Stimulated activated CD4-positive, alpha-beta T cell treated with anti-CD3 and anti-CD28 coated beads, TNF-alpha, amount 100 ng/mL, for 4 hours (primary cell): Measurements from ENCODE around the gene ARHGAP10.

Experiments
- DNase-seq, 3 experiments: peaks; one replicate each; pipeline ENCODE4 v3.0.0-alpha.2; 2020; ENCODE audit warnings: low read depth in 3 of 3

ARHGAP10 gene, protein sequence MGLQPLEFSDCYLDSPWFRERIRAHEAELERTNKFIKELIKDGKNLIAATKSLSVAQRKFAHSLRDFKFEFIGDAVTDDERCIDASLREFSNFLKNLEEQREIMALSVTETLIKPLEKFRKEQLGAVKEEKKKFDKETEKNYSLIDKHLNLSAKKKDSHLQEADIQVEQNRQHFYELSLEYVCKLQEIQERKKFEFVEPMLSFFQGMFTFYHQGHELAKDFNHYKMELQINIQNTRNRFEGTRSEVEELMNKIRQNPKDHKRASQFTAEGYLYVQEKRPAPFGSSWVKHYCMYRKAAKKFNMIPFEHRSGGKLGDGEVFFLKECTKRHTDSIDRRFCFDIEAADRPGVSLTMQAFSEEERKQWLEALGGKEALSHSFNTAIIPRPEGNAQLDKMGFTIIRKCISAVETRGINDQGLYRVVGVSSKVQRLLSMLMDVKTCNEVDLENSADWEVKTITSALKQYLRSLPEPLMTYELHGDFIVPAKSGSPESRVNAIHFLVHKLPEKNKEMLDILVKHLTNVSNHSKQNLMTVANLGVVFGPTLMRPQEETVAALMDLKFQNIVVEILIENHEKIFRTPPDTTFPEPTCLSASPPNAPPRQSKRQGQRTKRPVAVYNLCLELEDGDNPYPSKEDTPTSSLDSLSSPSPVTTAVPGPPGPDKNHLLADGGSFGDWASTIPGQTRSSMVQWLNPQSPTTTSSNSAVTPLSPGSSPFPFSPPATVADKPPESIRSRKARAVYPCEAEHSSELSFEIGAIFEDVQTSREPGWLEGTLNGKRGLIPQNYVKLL

DNA sequence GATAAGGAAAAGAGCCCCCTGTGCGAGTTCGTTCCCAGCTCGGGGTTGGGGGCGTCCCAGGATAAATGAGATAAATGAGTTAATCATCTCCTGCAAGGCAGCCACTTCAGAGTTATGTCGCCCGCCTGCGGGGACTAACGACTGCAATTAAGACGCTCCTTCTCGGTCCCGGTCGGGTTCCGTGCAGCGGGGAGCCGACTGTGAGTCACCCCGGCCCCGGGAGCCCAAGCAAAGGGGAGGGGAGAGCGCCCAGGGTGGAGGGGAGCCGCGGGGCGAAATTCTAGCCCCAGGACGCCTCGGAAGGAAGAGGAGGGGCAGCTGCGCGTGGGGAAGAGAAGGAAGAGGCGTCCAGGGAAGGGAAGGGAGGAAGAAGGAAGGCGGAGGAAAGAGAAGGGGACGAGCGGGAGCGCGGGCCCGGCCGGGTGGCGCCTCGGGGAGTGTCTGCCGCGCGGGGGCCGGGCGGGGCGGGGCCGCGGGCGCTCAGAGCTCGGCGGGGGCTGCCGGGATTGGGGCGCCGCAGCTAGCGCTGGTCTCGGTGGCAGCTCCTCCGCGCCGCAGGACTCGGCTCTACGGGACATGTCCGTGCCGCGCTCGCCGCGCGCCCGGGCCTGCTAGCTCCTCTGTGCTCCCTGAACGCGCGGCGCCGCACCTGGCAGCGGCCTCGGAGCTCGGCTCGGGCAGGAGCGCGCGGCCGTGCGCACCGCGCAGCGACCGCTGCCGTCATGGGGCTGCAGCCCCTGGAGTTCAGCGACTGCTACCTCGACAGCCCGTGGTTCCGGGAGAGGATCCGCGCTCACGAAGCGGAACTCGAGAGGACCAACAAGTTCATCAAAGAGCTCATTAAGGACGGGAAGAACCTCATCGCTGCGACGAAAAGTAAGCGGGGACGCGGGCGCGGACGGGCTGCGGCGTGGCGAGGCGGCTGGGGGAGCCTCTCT lies at the start of gene ARHGAP10:
ARHGAP10 (plus strand) TSS at position 509 of the 938 bp plus-strand sequence; CDS start at position 723, 214 bp downstream.
- peak; percentile 55 to 67 (median 59) for DNase-seq

DNA sequence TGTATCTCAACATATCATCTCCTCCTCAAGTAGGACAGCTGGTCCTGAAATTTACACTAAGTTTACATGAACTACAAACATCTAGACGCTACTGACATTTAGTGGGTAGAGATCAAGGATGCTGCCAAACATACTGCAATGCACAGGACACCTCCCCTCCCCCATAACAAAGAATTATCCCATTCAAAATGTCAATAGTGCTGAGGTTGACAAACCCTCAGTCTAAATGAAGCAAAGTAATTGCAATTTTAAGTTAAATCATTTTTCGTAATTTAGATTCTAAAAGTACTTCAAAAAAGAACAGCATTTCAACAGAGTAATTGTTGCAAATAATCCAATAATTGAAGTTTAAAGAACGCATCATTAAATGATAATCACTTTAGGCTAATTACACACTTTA lies 49.1 kb upstream of the ARHGAP10 start:
- DNase-seq = no peak

DNA sequence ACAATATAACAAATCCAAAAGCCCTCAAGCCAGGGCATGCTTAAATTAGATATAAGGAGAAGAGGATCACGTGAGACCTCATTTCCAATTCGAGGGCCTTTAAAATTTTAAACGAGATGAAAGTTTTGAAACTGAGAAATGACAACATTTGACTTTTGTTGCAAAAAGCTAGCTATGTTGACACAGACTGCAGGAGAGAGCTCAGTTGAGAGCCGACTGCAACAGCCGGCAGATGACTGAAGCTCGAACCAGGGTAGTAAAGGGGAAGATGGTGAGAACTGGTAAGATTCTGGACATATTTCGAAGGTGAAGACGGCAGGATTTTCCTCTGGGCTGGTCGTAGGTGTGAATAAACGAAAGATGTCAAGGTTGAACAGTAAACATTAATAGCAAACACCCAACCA lies 48.7 kb upstream of the ARHGAP10 start:
- DNase-seq = no peak

DNA sequence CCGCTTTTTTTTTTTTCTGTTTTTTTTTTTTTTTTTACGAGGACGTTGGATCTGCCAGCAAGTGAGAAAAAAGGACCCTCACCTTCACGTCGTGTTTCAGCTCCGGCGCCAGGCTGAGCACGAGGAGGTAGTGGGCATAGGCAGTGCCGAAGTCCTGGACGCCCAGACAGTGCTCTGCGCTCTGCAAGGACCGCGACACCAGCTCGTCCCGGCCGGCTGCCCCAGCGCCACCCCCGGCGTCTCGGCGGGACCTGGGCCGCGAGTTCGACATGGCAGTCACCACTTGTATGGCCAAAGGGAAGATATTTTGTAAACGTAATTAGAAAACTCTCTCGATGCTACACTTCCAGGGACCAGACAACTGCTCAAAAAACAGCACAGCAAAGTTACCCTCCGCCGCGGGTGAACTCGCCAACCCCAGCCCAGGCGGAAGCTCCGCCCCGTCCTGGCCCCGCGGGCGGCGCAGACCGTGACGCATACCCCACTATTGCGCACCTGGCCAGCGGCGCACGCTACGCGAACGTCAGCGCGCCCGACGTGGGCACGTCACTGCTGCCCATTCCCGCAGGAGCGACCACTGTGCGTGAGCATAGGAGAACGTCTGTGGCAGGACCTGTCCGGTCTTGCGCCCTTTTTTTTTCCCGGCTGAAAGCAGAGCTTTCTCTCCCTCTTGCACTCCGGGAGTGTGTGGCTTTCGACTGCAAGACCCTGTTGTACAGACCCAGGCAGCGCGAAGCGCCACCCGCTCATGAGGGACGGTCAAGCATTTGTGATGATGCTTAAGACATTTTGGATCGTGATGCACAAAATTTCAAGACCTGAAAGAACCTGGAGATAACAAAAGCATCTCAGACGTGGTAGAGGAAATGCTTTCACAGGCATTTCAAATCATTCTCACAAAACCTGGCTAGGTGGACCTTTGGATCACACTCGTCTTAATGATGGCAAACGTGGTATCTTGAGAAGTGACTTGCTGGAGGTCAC lies 47.9 kb upstream of the ARHGAP10 start, which contains the start of gene PRMT9:
PRMT9 (minus strand) TSS at position 447 of the 984 bp plus-strand sequence; CDS start at position 271, 176 bp downstream.
- DNase-seq = peak; percentile 70 to 79 (median 78)

DNA sequence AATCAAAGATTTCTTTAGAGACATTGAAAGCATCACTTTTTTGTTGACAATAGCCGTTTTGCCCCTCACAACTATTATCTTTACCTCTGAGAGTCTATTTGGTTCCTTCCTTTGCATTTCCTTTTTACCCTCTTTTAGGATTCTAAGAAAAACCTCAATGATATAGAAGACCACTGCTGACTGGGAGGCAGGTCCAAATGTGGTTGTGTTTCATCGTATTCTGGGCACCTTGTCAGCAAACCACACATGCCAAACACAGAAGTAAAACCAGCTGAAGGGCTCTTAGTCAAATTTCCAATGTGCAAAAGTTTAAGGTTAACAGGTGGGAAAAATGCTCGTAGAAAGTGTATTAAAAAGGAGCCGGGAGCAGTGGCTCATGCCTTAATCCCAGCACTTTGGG lies 42.8 kb upstream of the ARHGAP10 start:
- no peak for DNase-seq

DNA sequence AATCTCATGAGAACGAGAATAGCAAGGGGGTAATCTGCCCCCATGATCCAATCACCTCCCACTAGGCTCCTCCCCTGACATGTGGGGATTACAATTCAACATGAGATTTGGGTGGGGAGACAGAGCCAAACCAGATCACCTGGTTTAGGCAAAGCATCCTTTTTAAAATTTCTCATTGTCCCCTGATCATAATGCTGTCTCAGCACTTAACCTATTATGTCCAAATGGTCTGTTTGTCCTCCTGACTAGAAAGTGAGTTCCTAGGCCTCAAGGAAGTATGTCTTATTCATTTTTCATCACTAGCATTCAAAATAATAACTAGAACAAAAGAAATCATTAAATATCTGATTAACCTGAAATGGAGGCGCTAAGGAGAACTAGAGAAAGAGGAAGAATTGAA lies 40.1 kb upstream of the ARHGAP10 start:
- DNase-seq = no peak

DNA sequence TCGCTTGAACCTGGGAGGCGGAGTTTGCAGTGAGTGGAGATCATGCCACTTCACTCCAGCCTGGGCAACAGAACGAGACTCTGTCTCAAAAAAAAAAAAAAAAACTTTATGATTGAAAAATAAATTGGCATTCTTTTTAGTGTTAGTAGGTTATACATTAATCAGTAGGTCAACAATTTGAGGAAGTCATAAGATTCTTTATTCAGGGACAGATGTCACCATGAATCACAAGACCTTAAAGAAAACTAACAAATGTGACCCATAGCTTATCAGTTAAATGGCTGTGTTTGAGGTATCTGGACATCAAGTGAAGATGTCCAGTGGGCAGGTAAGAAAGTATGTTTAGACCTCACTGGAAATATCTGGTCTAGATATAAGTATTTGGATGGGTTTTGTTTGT lies 38.7 kb upstream of the ARHGAP10 start:
- no peak for DNase-seq

DNA sequence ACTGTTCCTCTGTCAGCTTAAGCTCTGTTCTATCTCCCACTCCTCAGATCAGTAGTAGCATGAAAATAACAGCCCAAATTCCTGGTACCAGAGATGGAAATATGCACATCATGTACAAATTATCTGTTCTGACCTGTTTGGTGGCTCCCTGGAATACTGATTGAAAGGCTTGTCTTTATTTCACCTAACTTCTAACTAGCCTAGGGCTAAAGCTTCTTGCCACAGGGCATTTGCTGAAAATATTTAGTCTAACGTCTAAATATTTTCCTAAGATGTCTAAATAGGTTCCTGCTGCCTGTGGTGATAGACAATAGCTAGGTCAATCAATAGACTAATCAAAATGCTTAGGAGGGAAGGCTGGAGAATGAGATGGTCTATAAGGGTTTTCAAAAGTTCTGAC lies 35.0 kb upstream of the ARHGAP10 start:
- DNase-seq = no peak

DNA sequence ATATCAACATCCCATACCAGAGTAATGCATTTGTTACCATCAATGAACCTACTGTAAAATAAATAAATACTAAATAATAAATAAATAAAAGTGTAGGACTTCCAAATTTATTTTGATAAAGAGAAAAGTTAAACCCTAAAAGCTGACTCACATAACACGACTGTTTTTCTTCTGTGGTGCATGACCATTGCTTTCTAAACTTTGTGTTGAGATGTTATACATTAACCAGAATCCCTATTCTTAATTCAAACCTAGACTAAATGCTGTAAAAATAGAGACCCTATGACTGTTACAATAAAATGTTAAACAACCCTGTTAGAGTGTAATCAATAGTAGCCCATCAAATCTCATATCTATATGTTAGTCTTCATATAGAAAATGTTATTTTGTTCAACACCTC lies 27.0 kb upstream of the ARHGAP10 start:
- DNase-seq = no peak

DNA sequence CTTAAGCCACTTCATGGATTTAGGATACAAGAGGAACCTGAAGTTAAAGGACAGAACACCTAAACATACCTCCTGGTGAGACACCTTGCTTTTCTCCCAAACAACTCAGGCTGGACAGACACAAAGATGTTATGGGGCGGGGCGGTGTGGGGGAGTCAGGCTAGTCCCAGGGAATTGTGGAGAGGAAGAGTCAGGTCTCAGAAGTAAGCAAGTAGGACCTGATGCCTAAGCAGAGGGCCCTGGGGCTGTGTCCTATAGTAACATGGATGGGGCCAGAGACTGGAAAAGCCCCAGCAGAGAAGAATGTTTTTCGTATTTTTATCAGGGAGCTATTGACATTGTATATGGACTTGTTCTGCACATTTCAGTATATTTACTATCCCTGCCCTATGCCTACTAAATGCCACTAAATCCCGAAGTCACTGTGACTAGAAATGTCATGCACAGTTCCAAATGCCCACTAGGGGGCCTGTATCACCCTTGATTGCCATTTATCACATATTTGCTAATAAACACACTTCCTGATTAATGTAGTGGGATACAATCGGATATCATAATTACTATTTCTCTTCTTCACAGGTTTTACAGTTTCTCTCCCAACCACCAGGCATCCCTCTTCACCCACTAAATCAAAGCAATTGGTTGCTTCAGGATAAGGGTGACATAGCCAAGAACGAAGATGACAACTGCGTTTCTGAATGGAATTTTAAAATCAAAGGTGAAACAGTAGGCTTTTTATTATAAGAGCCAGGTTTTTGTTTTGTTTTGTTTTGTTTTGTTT lies 23.8 kb upstream of the ARHGAP10 start:
- peak in 1 of 3 experiments; percentile 39 for DNase-seq

DNA sequence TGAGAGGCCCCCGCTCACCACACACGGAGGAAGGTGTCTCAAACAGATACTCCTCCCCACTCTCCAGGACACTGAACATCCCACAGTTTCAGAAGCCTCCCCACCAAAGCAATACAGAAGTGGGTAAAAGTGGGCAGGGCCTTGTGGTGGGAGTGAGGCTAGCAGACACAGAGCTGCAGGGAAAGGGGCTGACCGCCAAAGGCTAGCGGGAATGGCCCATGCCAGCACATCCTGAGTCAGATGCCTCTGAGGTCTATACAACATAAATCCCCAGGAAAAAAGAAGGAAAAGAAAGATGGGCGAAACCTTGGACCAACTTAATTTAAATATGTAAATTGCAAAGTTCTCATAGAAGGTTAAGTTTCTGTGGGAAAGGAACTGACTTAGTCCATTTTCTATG lies 21.9 kb upstream of the ARHGAP10 start:
- no peak for DNase-seq

DNA sequence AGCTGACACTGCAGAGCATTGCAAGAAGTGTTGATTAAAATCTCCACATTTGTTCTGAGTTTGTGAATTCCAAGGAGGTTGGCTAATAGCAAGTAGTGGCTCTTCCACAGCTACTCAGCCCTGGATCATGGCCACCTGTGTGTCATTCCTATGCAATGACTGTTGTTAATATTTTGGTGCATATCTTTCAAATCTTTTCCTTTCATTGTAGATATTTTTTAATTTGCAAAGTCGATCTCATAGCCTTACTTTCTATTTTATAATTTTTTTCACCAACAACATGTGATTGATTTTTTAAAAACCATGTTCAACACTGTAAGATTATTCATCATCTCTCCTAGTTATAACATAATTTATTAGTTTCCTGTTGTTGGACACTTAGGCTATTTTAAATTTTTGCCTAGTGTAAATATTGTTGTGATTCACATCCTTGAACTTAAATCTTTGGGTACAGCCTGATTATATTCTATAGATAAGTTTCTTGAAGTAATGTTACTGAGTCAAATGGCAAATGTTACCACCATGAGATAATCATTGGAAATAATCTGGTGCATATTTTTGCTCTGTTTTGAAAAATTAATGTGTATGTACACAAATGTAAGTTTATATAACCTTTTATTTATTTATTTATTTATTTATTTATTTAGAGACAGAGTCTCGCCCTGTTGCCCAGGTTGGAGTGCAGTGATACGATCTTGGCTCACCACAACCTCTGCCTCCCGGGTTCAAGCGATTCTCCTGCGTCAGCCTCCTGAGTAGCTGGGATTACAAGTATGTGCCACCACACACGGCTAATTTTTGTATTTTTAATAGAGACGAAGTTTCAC lies 17.1 kb upstream of the ARHGAP10 start:
- DNase-seq = no peak

DNA sequence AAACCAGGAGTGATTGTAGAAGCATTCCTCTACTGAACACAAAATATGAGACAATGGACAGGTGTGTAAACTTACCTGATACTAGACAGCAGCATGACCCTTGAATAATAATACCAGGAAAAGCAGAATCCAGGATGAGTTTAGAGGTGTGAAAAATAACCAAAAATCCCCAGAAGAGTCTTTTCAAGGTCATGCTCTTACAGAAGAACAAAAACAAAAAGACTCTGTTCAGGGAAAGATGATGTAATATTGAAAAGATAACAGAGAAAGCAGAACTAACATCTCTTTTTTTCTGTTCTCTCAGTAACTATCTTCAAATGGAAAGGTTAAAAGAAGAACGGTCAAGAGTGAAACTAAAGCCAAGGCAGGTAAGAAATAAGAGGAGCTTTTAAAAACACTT lies 14.0 kb upstream of the ARHGAP10 start:
- DNase-seq = no peak

DNA sequence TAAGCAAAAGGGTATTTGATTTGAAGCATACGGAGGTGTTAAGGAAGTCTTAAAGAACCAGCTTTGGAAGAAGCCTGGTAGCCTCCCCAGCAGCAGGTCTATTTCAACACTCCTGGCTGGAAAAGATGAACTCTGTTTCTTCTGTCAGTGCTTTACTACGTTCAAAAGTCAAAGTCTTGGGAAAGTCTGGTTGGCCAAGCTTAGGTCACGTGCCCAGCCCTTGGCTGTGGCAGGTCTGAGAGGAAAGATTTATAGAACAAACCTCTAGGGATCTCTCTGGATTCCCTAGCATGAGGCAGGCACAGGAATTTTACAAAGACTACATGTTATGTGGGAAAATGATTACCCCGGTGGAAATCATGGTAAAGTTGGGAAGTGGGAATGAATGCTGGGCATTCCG lies 8.6 kb upstream of the ARHGAP10 start:
- DNase-seq = no peak

DNA sequence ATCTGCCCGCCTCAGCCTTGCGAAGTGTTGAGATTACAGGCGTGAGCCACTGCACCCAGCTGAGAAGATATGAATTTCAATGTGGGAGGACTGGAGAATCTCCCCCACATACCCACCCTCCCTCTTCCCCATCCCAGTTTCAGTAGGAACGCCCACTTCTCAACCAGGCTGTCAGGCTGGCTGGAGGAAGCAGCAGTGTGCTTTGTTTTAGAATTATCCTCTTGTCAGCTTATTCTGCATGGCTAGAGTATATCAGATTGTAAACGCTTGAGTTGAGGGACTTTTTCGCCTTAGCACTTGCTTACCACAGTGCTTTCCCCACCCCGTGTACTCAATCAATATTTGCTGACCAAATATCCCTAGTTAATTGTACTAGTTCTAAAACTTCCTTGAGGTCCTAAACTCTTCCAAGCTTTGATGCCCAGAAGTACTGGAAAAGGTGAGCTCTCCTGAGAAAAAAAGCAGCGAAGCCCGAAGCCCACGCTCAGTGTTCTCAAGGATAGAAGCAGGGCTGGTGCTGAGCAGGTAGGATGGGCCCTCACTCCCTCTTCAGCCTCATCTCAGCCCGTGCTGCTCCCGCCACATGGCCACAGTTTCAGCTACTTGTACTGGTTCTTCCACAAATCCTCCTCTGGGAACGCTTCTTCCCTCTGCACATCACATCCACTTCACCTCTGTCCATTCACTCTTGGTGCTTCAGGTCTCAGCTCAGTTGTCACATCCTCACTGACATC lies 7.3 kb upstream of the ARHGAP10 start:
- no peak for DNase-seq

DNA sequence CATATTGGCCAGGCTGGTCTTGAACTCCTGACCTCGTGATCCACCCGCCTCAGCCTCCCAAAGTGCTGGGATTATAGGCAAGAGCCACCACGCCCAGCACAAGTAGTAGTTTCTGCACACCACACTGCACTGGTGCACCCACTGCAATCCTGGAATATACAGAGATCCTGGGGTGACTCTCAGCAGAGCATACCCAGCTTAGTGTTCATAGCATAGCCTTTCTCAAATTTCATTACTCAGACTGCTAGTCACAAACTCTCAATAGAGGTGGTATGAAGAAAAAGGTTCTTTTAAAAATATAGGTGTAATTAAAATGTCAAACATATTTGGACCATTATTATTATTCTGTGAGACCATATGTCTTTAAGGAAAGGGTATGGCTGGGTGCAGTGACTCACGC lies 6.2 kb upstream of the ARHGAP10 start:
- no peak for DNase-seq

DNA sequence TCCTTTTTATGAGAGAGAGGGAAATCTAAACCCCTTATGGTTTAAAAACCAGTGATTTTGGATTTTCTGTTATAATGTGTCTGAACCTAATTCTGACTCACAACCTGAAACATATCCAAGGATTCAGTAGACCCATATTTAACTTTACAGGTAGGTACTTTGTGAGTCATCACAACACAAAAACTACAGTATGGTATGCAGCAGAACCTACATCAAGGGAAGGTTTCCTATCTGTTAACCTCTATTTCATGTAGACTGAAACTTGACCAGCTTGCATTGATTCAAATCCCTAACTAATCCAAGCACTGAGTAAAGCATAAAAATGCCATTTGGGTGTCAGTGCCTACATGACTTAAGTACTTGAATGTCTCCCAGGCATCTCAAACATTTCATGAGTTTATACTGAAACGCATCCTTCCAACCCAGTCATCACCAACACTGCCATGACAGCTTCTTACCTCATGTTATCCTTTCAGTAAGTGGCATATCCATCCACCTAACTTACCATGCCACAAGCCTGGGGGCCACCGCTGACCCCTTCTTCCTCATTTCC lies 4.3 kb upstream of the ARHGAP10 start:
- DNase-seq = no peak

DNA sequence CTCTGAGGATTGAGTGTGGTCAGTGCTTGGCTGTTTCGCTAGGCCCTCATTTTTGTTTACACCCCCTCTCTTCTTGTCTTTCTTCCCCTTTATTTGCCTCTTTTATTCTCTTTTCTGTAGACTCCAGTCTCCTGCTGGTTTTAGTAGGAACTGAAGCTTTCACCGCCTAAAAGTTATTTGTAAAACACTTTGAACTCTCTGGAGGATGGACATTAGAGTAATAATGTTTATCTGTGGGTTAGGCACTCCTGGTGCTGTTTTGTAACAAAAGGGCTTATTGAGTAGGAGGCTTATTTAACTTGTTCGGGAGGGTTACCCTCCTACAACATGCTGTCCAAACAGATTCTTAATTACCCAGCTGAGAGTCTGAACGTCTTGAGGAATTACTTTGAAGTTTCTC lies 1.6 kb upstream of the ARHGAP10 start:
- no peak for DNase-seq
